ENCODE measurements around the gene RNF146.

RNF146 gene

DNA sequence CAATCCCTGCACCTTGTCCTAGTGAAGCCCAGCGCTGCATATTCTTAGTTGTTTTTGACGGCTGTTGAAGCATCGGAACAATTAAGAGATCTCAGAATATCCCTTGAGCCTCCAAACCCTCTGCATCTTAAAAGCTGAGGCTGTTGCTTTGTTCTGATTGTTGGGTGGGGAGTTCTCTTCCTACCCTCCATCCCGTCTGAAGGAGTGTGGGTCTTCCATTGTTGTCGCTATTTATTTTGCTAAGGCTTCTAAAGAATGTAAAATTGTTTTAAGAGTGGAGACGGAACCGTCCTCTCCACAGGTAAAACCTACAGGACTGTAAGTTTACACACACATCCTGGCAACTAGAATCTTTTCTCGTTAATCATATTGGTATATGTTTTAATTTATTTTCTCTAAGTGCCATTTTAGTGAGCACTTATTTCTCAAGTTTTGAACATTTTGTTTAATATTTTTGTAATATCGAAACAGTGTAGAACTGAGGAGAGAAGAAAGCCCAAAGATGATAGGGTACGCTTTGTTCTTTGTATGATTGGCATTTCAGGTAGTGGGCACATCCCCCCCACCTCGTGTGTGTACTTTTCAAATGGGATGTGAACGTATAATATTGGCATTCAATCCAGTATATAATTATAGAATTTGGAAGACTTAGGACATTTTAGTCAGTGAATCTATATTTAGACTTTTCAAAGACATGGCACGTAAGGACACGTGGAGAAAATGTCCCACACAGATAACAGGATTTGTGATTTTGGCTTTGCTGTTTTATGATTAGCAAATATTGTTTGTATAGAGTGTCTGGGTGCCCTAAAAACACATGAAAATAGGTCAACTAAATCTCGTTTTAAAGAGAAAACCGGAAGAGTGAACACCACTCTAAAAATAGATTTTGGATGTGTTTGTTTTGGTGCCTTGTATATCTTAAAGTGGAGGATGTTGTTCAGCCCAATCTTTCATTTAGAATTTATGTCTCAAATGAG, 1.3 kb downstream of the RNF146 start:
- H3K4me3 Mint-ChIP-seq: peak overlapping the region; percentile 99
- ATAC-seq (peak; percentile 11), DNase-seq (no peak)
- H3K27ac Mint-ChIP-seq: peak overlapping the region; percentile 97
- peaks cover 6% of the 10 kb centered on the region for H3K36me3 Mint-ChIP-seq (ENCODE audit: low read depth)
- no peaks in the 10 kb centered on the region for H3K27me3 Mint-ChIP-seq
- no peaks in the 10 kb centered on the region for H3K9me3 Mint-ChIP-seq
- peaks cover 36% of the 10 kb centered on the region for H3K4me1 Mint-ChIP-seq

GRCh38 chr6:127272576-127272975, 5.9 kb downstream of the RNF146 start:
- Mint-ChIP-seq H3K4me1 (peaks cover 39% of the 10 kb centered on the region), H3K27me3 (no peaks in the 10 kb centered on the region), H3K4me3 (no peak overlapping the region), H3K27ac (no peak overlapping the region), H3K9me3 (no peaks in the 10 kb centered on the region), H3K36me3 (ENCODE audit: low read depth) (peaks cover 7% of the 10 kb centered on the region)
- DNase-seq (no peak), ATAC-seq (no peak)

- no peak overlapping the region for H3K27ac Mint-ChIP-seq
- DNase-seq: no peak
- ATAC-seq: no peak
- no peak overlapping the region for H3K4me3 Mint-ChIP-seq
- H3K36me3 Mint-ChIP-seq (ENCODE audit: low read depth): peaks cover 7% of the 10 kb centered on the region
- peaks cover 36% of the 10 kb centered on the region for H3K4me1 Mint-ChIP-seq
- H3K27me3 Mint-ChIP-seq: no peaks in the 10 kb centered on the region
- H3K9me3 Mint-ChIP-seq: no peaks in the 10 kb centered on the region
Measured at GRCh38 chr6:127273499-127273898, 6.8 kb downstream of the RNF146 start.

DNA sequence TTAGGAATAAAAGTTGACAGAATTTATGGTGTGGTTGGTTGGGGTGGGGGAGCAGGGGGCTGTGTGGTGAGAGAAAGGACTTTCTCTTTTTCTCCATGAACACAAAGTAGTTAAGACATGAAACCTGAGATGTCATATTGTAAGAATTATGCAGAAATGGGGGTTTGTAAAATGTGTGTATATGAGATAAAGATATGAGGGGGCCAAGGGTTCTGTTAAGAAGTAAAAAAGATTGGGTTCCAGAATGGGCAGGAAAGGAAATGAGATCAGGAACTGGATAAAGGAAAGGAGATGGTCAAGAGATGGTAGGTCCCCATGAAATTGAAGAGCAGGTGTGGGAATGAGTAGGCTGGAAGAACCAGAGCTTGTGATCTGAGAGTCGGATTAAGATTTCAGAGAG, 9.7 kb downstream of the RNF146 start:
- peaks cover 3% of the 10 kb centered on the region for H3K36me3 Mint-ChIP-seq (ENCODE audit: low read depth)
- DNase-seq: no peak
- H3K4me1 Mint-ChIP-seq: peaks cover 21% of the 10 kb centered on the region

DNA sequence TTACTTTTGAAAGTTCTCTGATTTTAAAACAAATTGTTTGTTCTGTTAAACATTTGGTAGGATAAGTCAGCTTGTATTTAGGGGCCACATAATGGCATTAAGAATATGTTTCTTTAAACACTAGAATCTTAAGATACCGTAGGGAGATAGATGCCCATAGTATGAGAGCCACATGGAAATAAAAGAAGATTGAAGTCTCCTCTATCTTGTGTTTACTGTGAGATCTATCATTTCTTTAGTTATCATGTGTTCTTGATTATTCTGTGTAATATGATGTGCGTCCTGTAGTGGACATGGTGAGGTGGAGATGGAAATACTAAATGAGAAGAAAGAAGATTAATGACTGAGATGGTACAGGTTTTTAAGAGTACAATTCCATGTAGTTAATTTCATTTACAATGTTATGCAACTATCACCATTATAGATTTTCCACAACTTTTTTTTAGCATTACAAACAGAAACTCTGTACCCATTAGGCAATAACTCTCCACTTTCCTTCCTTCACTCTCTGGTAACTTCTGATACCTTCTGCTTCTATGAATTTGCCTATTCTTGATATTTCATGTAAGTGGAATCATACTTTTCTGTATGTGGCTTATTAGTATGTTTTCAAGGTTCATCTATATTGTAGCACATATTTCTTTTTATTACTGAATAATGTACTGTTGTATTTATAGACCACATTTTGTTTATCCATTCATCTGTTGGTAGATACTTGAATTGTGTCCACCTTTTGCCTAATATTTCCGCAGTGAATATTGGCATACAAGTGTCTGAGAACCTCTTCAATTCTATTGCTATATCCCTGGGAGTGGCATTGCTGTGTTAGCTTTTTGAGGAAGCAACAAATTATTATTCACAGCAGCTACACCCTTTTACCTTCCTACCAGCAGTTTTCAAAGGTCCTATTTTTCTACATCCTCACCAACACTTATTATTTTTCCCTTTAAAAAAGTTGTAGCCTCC, 11.5 kb downstream of the RNF146 start:
- ATAC-seq (no peak), DNase-seq (no peak)
- Mint-ChIP-seq H3K27me3 (no peaks in the 10 kb centered on the region), H3K9me3 (no peaks in the 10 kb centered on the region), H3K4me3 (no peak overlapping the region), H3K36me3 (ENCODE audit: low read depth) (peaks cover 14% of the 10 kb centered on the region), H3K27ac (no peak overlapping the region), H3K4me1 (peaks cover 13% of the 10 kb centered on the region)

More for the DNA sequence above, 9.7 kb downstream of the RNF146 start:
- no peak overlapping the region for H3K4me3 Mint-ChIP-seq
- H3K27ac Mint-ChIP-seq: no peak overlapping the region
- no peaks in the 10 kb centered on the region for H3K27me3 Mint-ChIP-seq
- H3K9me3 Mint-ChIP-seq: no peaks in the 10 kb centered on the region
- ATAC-seq: no peak

DNA sequence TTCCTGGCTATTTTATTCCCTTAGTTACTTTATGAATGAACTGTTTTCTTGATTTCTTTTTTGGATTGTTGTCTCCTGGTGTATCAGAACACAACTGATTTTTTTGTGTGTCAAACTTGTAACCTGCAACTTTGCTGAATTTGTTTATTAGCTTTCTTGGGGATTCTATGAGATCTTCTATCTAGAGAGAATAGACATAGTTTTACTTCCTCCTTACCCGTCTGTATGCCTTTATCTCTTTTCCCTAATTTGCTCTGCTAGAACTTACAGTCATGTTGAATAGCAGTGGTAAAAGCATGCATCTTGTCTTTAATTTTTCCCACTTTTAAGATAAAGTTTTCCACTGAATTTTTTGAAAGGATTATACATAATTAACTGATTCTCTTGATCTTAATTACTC, 13.2 kb downstream of the RNF146 start:
- peaks cover 19% of the 10 kb centered on the region for H3K36me3 Mint-ChIP-seq (ENCODE audit: low read depth)
- no peak overlapping the region for H3K27ac Mint-ChIP-seq
- H3K4me1 Mint-ChIP-seq: peaks cover 7% of the 10 kb centered on the region
- H3K4me3 Mint-ChIP-seq: no peak overlapping the region
- no peaks in the 10 kb centered on the region for H3K9me3 Mint-ChIP-seq
- ATAC-seq (no peak), DNase-seq (no peak)
- no peaks in the 10 kb centered on the region for H3K27me3 Mint-ChIP-seq

- no peak overlapping the region for H3K4me3 Mint-ChIP-seq
- peaks cover 3% of the 10 kb centered on the region for H3K4me1 Mint-ChIP-seq
- H3K36me3 Mint-ChIP-seq (ENCODE audit: low read depth): peaks cover 39% of the 10 kb centered on the region
- no peaks in the 10 kb centered on the region for H3K27me3 Mint-ChIP-seq
- H3K27ac Mint-ChIP-seq: no peak overlapping the region
- DNase-seq (no peak), ATAC-seq (no peak)
- H3K9me3 Mint-ChIP-seq: no peaks in the 10 kb centered on the region
Measured at GRCh38 chr6:127282184-127282583, 15.5 kb downstream of the RNF146 start.

GRCh38 chr6:127288705-127289104, 22.0 kb downstream of the RNF146 start:
- peaks cover 58% of the 10 kb centered on the region for H3K36me3 Mint-ChIP-seq (ENCODE audit: low read depth)
- ATAC-seq: no peak
- H3K4me1 Mint-ChIP-seq: peaks cover 39% of the 10 kb centered on the region
- no peaks in the 10 kb centered on the region for H3K27me3 Mint-ChIP-seq
- no peaks in the 10 kb centered on the region for H3K9me3 Mint-ChIP-seq
- H3K27ac Mint-ChIP-seq: peak overlapping the region; percentile 60
- no peak for DNase-seq
- H3K4me3 Mint-ChIP-seq: no peak overlapping the region

- DNase-seq: no peak
- Mint-ChIP-seq H3K27me3 (no peaks in the 10 kb centered on the region), H3K27ac (peak overlapping the region; percentile 46), H3K4me3 (no peak overlapping the region), H3K9me3 (no peaks in the 10 kb centered on the region), H3K4me1 (peaks cover 43% of the 10 kb centered on the region), H3K36me3 (ENCODE audit: low read depth) (peaks cover 61% of the 10 kb centered on the region)
- ATAC-seq: no peak
Measured at GRCh38 chr6:127289934-127290333, 23.3 kb downstream of the RNF146 start.

DNA sequence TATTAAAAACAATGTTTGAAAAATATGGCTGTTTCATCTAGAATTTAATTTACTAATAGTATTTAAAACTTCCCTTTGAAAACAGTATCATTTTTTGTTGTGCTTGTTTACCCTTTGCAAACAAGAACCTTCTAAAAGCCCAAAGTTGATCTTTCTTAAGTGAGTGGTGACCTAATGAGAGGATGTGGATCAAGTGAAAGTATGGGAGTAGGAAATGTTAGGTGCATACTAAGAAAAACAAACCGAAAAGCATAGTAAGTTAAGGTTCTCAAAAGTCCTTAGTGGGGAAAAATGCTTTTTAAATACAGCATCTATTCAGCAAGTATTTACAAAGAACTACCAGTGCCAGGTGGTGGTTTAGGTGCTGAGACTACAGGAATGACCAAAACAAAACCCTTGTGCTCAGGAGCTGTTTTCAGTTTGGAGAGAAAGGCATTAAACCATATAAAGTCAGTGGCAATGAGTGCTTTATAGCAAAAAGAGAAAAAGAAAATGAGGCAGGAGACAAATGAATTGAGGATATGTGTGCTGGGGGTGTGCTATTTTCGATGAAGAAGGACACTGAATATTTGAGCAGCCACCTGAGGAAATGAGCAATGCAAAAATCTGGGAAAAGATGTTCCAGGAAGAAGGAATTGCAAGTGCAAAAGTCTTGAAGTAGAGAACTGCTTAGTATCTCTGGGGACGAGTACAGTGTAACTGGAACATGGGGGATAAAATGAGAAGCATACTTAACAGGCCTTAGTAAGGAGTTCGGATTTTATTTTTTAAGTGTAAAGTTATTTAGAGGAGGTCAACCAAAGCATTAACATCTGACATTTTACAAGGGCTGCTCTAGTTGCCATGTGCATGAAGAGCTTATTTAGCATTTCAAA, 24.0 kb downstream of the RNF146 start:
- H3K4me3 Mint-ChIP-seq: no peak overlapping the region
- H3K36me3 Mint-ChIP-seq (ENCODE audit: low read depth): peaks cover 59% of the 10 kb centered on the region
- peaks cover 43% of the 10 kb centered on the region for H3K4me1 Mint-ChIP-seq
- H3K9me3 Mint-ChIP-seq: no peaks in the 10 kb centered on the region
- H3K27ac Mint-ChIP-seq: peak overlapping the region; percentile 59
- DNase-seq (no peak), ATAC-seq (no peak)
- no peaks in the 10 kb centered on the region for H3K27me3 Mint-ChIP-seq

GRCh38 chr6:127291495-127291894, 24.8 kb downstream of the RNF146 start:
- peak; percentile 68 for ATAC-seq
- peak overlapping the region; percentile 43 for H3K4me3 Mint-ChIP-seq
- peaks cover 57% of the 10 kb centered on the region for H3K36me3 Mint-ChIP-seq (ENCODE audit: low read depth)
- H3K9me3 Mint-ChIP-seq: no peaks in the 10 kb centered on the region
- H3K27me3 Mint-ChIP-seq: no peaks in the 10 kb centered on the region
- peaks cover 43% of the 10 kb centered on the region for H3K4me1 Mint-ChIP-seq
- DNase-seq: no peak
- H3K27ac Mint-ChIP-seq: peak overlapping the region; percentile 59

DNA sequence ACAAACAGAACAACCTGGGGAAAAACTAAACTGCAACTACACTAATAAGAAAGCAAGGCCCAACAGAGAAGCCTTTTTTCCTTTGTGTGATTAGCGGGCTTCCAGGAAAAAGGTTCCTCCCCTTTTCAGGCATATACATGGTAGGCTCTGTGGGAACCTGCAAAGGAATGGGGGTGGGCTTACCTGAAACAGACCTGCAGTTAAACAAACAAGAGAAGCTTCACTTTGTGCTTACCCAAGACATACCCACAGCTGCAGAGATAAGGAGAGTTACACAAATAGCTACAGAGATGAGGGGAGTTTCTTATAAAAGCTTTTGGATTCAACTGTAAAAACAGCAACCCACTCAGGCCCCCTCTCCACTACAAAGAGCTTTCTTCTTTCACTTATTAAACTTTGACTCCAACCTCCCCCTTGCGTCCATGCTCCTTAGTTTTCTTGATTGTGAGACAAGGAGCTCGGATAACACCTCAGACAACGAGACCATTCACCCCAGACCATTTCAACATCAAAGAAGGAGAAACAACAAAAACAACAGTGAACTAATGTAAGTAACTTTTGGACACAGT, 30.9 kb downstream of the RNF146 start:
- H3K27ac Mint-ChIP-seq: no peak overlapping the region
- ATAC-seq: no peak
- no peak overlapping the region for H3K4me3 Mint-ChIP-seq

DNA sequence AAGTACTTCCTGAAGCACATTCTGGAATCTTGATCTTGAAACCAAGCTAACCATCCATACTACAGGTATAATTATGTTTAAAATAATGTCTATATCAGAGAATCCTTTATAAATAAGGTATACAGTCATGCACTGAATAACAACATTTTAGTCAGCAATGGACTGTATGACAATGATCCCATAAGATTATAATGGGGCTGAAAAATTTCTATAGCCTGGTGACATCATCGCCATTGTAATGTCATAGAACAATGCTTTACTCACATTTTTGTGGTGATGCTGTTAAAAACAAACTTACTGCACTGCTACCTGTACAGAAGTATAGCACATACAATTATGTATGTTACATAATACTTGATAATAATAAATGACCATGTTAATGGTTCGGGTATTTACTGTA, 31.8 kb downstream of the RNF146 start:
- Mint-ChIP-seq H3K4me1 (peaks cover 21% of the 10 kb centered on the region), H3K27ac (no peak overlapping the region), H3K4me3 (no peak overlapping the region), H3K27me3 (no peaks in the 10 kb centered on the region), H3K36me3 (ENCODE audit: low read depth) (peaks cover 33% of the 10 kb centered on the region), H3K9me3 (no peaks in the 10 kb centered on the region)
- ATAC-seq (no peak), DNase-seq (no peak)

More for the DNA sequence above, 30.9 kb downstream of the RNF146 start:
- Mint-ChIP-seq H3K36me3 (ENCODE audit: low read depth) (peaks cover 39% of the 10 kb centered on the region), H3K27me3 (no peaks in the 10 kb centered on the region), H3K9me3 (no peaks in the 10 kb centered on the region), H3K4me1 (peaks cover 23% of the 10 kb centered on the region)
- no peak for DNase-seq

Data from activated naive CD8-positive, alpha-beta T cell treated with anti-CD3 and anti-CD28 coated beads, Interleukin-2, amount 50 U/mL, for 24 hours (primary cell).